Limb (tissue), 2 donors: ENCODE results near the gene CACNA1F.

Source experiments
- DNase-seq, 2 donors: peaks; one replicate each; pipeline ENCODE4 v3.0.0-alpha.2; 2016; ENCODE audit errors: extremely low spot score in 2 of 2

Gene CACNA1F

GRCh38 chrX:49155900-49156837 is 77.0 kb downstream of the CACNA1F start:
- peak; percentile 75 to 90 for DNase-seq

- peak; percentile 5 to 39 for DNase-seq
Measured at GRCh38 chrX:49155243-49155899, 77.8 kb downstream of the CACNA1F start.
